K562 (cell line): Measurements from ENCODE around the gene CRAT. TPM values are rescaled to one million over a fixed set of nuclear protein-coding genes. Genes with fewer than 3 reads are reported as not detected.

ENCODE experiments used
- ARNT ChIP-seq, 2 experiments: fragments of 450-650 bp; IDR thresholded peaks; 2 replicates each; pipeline ENCODE4 v1.6.1; 2016; ENCODE audit warnings: mild to moderate bottlenecking in 1 of 2
- CC2D1A ChIP-seq: fragments of 450-650 bp; IDR thresholded peaks from 2 replicates; pipeline ENCODE4 v1.6.1; 2017; ENCODE audit warnings: mild to moderate bottlenecking
- CREB3 ChIP-seq: fragments of 450-650 bp; conservative IDR thresholded peaks from 2 replicates; pipeline ENCODE4 v1.6.1; 2016; ENCODE audit warnings: missing genetic modification characterization, low read depth, mild to moderate bottlenecking, missing compliant biosample characterization, moderate library complexity
- DEAF1 ChIP-seq: fragments of 450-650 bp; formaldehyde crosslinking; IDR thresholded peaks from 2 replicates; pipeline ENCODE4 v1.4.0; 2020; ENCODE audit warnings: mild to moderate bottlenecking, moderate library complexity
- E2F1 ChIP-seq: sonication (generic); formaldehyde crosslinking; IDR thresholded peaks from 2 replicates; pipeline ENCODE4 v1.8.1; 2023; ENCODE audit warnings: mild to moderate bottlenecking, missing genetic modification reagents, moderate library complexity
- ELF4 ChIP-seq: fragments of 450-650 bp; formaldehyde crosslinking; IDR thresholded peaks from 2 replicates; pipeline ENCODE4 v1.4.0; 2022; ENCODE audit warnings: missing genetic modification characterization
- GABPA ChIP-seq: fragments of 200-800 bp; sonication (Bioruptor generic); conservative IDR thresholded peaks from 2 replicates; pipeline ENCODE4 v1.6.1; 2016; ENCODE audit warnings: low read depth, missing genetic modification characterization, missing compliant biosample characterization
- GTF2E2 ChIP-seq: fragments of 200-800 bp; sonication (Bioruptor generic); IDR thresholded peaks from 2 replicates; pipeline ENCODE4 v1.6.1; 2016; ENCODE audit warnings: missing genetic modification characterization, missing compliant biosample characterization
- HDAC8 ChIP-seq: fragments of 450-650 bp; IDR thresholded peaks from 2 replicates; pipeline ENCODE4 v1.6.1; 2016; ENCODE audit warnings: mild to moderate bottlenecking, missing genetic modification characterization, moderate library complexity, missing compliant biosample characterization
- NFIX ChIP-seq: fragments of 250-450 bp; sonication (Bioruptor Pico); IDR thresholded peaks from 2 replicates; pipeline ENCODE4 v1.4.0; 2020; ENCODE audit warnings: low read depth, mild to moderate bottlenecking, moderate library complexity
- POLR2AphosphoS2 ChIP-seq: IDR thresholded peaks from 2 replicates; pipeline ENCODE4 v1.6.1; 2012; ENCODE audit warnings: low read length, improper control_type of control experiment
- SMARCE1 ChIP-seq: fragments of 450-650 bp; IDR thresholded peaks from 2 replicates; pipeline ENCODE4 v1.7.1; 2016; ENCODE audit warnings: mild to moderate bottlenecking
- TARDBP ChIP-seq: fragments of 450-650 bp; IDR thresholded peaks from 2 replicates; pipeline ENCODE4 v1.6.1; 2016
- ZBTB5 ChIP-seq: fragments of 450-650 bp; IDR thresholded peaks from 2 replicates; pipeline ENCODE4 v1.6.1; 2017; ENCODE audit warnings: antibody characterized with exemption
- ZC3H8 ChIP-seq: fragments of 450-650 bp; IDR thresholded peaks from 2 replicates; pipeline ENCODE4 v1.6.1; 2017
- ZNF518B ChIP-seq: fragments of 250-450 bp; sonication (Bioruptor Pico); IDR thresholded peaks from 2 replicates; pipeline ENCODE4 v1.5.0; 2021; ENCODE audit warnings: mild to moderate bottlenecking, moderate library complexity
- ZNF717 ChIP-seq: fragments of 250-450 bp; sonication (Bioruptor Pico); IDR thresholded peaks from 2 replicates; pipeline ENCODE4 v1.5.0; 2021
- ZSCAN29 ChIP-seq: fragments of 450-650 bp; IDR thresholded peaks from 2 replicates; pipeline ENCODE4 v1.6.1; 2017
- polyA plus RNA-seq, 8 experiments: library from polyadenylated mRNA; depleted of rRNA in 4 of 8; stranded (reverse) in 5 of 8; unstranded in 3 of 8; fragments of >200 nt; fragmentation: Nextera tagmentation in 2 of 8; fragmentation: Illumina TruSeq in 1 of 8; extraction: Ambion mirVana in 2 of 8; extraction: Trizol in 1 of 8; gene quantifications; 2 replicates each; pipeline versions ENCODE4 v1.2.1 to v1.2.3, GENCODE V29; 2011 to 2014; ENCODE audit warnings: inconsistent platforms in 1 of 8, missing spikeins in 1 of 8
- total RNA-seq, 7 experiments: library from RNA; depleted of rRNA in 6 of 7; stranded (reverse); fragments of >200 nt in 6 of 7; fragmentation: Illumina TruSeq in 2 of 7; extraction: Trizol in 2 of 7; gene quantifications; 2 replicates each; pipeline versions ENCODE4 v1.2.1 to v1.2.3, GENCODE V29; 2011 to 2021; ENCODE audit warnings: low replicate concordance in 1 of 7

The CRAT gene
- total and polyA plus RNA-seq, 9 of the 15 experiments (the other 6 are each of a cell fraction or from before 2014, with no cell fraction given): 0.20 to 13.8 (median 5.4) TPM

- TF ChIP-seq ZBTB5: no peak
- no peak for TF ChIP-seq DEAF1 (CRISPR knock-in tag)
- TF ChIP-seq GABPA (tag): peak; percentile 64
- TF ChIP-seq ZNF518B: no peak
- TF ChIP-seq HDAC8 (tag): peak; percentile 76; the same call in 1 of the 2 replicates
- no peak for TF ChIP-seq ZC3H8
- TF ChIP-seq TARDBP: no peak
- TF ChIP-seq POLR2AphosphoS2: no peak
- no peak for TF ChIP-seq NFIX (CRISPR knock-in tag)
- TF ChIP-seq CC2D1A: peak; percentile 64; the same call in 1 of the 2 replicates
- TF ChIP-seq ZSCAN29: no peak
- peak; percentile 95 for TF ChIP-seq CREB3 (tag)
- no peak for TF ChIP-seq GTF2E2
- TF ChIP-seq ARNT (IDR thresholded peaks at IDR 0.05): no peak
- TF ChIP-seq ELF4 (CRISPR knock-in tag): peak; percentile 80; the same call in 1 of the 2 replicates
- TF ChIP-seq E2F1: no peak
- TF ChIP-seq ZNF717 (CRISPR knock-in tag): no peak
- TF ChIP-seq SMARCE1: no peak
These were observed 29.8 kb downstream of the CRAT start, which contains the start of gene DOLPP1 (continued) for GRCh38 chr9:129080601-129081387.
